SH-SY5Y (cell line): Measurements from ENCODE around the gene MRGPRE.

Experiments
- GATA2 ChIP-seq: IDR thresholded peaks from 2 replicates; pipeline ENCODE4 v1.6.1; 2011; ENCODE audit warnings: mild to moderate bottlenecking, low read depth, low read length
- GATA3 ChIP-seq: IDR thresholded peaks from 2 replicates; pipeline ENCODE4 v1.6.1; 2011; ENCODE audit warnings: low read depth, mild to moderate bottlenecking, low read length, moderate library complexity

The MRGPRE gene

GRCh38 chr11:3231851-3232744 lies at the start of gene MRGPRE:
TSS of gene MRGPRE (minus strand) at chr11:3232417. CDS start at chr11:3228799, 3,618 bp downstream.
- no peak for TF ChIP-seq GATA3
- TF ChIP-seq GATA2 = peak; percentile 64

DNA sequence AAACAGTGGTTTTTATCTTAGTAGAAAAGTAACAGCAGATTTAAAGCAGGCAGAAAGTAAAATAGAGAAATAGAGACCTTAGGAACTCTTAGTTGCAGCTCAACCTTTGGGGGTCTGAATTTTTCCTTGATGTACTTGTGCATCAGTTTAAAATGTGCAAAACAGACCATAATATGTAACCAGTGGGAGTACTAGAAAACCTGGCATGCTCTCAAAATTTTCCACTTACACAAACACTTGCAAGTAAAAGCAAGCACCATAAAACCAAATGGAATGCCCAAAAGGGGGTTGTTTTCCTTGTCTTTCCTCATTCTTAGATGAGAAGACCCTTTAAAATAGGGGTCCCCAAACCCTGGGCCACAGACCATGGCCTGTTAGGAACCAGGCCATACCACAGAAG lies 12.9 kb upstream of the MRGPRE start:
- TF ChIP-seq GATA2 (no peak), GATA3 (no peak)

DNA sequence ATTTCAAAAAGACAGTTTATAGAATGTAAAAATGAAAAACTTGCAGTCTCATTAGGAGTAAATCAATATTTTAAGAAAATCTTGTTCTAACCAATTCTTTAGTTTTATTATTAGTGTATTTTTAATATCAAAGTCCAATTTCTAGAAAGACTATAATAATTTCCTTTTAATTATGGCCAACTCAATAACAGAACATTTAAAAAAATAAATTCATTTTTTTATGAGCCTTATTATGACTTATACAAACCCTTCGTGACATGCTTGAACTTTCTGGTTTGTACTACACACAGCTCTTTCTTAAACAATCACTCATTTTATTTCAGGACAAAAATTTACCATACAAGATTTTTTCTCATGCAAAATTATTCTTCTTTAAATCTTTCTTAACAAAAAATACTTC lies 11.7 kb upstream of the MRGPRE start:
- TF ChIP-seq GATA2 = no peak
- no peak for TF ChIP-seq GATA3

GRCh38 chr11:3237119-3237518 lies 4.9 kb upstream of the MRGPRE start:
- TF ChIP-seq GATA2 (no peak), GATA3 (no peak)

DNA sequence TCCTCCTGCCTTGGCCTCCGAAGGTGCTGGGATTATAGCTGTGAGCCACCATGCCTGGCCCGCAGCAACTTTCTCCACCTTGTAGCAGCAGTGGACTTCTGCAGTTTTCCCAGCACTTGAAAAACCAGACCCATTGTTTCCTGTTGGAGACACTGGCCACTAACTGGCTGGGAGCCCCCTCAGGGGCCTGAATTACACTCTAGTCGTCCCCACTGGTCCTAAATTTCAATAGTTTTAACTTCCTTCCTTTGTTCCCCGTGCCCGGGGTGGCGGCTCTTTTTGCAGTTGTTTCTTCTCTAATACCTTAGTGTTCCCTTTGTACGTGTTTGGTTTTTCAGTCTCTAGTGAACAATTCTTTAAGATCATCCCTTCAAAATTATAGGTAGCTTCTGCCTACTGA lies 2.6 kb upstream of the MRGPRE start:
- TF ChIP-seq GATA2 (no peak), GATA3 (no peak)

DNA sequence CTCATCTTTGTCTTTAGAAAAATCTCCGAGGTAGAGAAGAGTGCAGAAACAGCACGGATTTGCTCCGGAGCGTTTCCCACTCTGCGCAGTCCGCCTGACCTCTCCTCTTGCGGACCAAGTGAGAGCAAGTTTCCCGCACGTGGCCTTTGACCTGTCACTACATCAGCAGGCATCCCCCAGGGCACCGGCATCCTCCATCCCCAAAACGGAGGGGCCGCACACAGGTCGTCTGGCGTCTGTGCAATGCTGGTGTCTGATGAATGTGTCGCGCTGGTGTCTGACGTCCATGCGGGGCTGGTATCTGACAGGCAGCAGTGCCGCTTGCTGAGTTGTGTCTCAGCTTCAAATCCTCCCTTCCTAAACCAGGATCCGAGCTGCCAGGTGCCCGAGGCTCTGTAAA lies 739 bp upstream of the MRGPRE start:
- TF ChIP-seq GATA2 (no peak), GATA3 (no peak)

DNA sequence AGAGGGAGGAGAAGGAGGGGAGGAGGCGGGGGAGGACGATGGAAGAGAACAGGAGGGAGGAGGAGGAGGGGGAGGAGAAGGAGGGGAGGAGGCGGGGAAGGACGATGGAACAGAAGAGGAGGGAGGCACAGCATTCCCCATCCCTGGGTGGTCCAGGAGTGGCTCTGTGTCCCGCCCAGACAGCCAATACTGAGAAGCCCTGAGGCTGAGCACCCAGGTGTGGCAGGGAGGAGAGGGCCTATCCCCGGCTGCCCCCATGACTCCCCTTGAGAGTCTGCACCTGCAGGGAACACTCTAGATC lies 717 bp downstream of the MRGPRE start:
- TF ChIP-seq GATA3 (no peak), GATA2 (no peak)

DNA sequence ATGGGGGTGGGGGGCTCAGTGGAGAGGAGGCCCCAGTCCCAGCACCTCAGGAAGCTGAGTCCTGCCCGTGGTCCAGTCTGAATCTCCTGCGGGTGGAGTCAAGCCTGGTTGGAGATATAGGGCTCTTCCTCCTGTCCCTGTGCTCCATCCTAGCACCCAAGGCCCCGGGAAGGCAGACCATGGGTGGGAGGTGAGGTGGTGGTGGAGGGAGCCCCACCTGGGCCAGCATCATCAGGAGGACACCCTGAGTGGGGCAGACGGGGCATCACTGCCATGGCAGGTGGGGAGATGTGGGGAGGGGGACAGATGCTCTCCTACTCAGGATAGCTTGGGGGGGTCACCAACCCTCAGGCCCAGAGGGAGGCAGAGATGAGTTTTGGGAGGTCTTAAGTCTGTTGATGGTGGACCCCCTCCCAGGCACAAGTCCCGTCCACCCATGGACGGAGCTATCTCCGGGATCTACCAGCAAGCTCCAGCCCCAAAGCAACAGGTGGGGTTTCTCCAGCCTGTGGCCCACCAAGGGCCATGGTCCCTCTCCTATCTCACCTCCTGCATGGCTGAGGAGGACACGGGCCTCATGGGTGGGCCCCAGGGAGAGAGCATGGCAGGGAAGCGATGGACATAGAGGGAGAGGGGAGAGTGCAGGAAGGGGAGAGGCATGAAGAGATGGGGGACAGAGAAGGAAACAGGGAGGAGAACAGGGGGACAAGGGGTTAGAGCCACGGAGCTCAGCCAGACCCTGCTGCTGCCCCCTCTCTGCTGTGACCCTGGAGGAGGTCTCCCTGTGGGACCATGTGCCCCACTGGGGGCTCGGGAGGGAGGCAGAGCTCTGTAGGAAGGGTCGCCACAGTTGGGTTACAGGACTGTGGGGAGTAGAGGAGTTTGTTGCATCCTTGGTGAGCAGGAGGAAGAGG lies 1.3 kb downstream of the MRGPRE start:
- TF ChIP-seq GATA2 (no peak), GATA3 (no peak)

- TF ChIP-seq GATA2 = no peak
- TF ChIP-seq GATA3 = no peak
Observed at GRCh38 chr11:3229673-3230630, 2.3 kb downstream of the MRGPRE start.

DNA sequence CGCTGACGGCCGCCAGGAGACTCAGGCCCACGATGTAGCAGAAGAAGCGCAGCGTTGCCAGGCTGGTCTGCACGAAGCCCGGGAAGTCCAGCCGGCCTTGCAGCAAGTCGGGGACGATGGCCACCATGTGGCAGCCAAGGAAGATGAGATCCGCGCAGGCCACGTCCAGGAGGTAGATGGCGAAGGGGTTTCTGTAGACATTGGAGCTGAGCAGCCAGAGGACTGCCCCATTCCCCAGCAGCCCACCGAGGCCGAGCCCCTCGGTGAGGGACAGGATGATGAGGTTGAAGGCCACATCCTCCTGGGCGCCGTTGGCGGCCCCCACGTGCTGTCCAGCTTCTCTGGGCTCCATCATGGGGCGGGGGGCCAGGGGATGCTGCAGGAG lies 3.8 kb downstream of the MRGPRE start:
- TF ChIP-seq GATA2 = no peak
- TF ChIP-seq GATA3 = no peak

- no peak for TF ChIP-seq GATA3
Observed at GRCh38 chr11:3227568-3228444, 4.4 kb downstream of the MRGPRE start.

- TF ChIP-seq GATA3 = no peak
- no peak for TF ChIP-seq GATA2
Observed at GRCh38 chr11:3226846-3227567, 5.2 kb downstream of the MRGPRE start.
